Renal cortical epithelial cell (primary cell): Measurements from ENCODE around the gene PRRT2. TPM values are rescaled to one million over a fixed set of nuclear protein-coding genes. Genes with fewer than 3 reads are reported as not detected.
"Not testable (repeated sequence)": the region's sequence is repeated elsewhere in the genome, so short reads cannot be mapped to it uniquely, and the experiment has no call there.

Source experiments
- DNase-seq: peaks from one replicate; pipeline ENCODE4 v3.0.0-alpha.2; 2011; ENCODE audit warnings: low read depth
- total RNA-seq: library from RNA; depleted of rRNA; stranded (reverse); fragments of >200 nt; gene quantifications from 2 replicates; pipeline ENCODE4 v1.2.3, GENCODE V29; 2014

PRRT2 gene
- total RNA-seq, 1 donor from 2014 or later: 0.25 TPM

DNA sequence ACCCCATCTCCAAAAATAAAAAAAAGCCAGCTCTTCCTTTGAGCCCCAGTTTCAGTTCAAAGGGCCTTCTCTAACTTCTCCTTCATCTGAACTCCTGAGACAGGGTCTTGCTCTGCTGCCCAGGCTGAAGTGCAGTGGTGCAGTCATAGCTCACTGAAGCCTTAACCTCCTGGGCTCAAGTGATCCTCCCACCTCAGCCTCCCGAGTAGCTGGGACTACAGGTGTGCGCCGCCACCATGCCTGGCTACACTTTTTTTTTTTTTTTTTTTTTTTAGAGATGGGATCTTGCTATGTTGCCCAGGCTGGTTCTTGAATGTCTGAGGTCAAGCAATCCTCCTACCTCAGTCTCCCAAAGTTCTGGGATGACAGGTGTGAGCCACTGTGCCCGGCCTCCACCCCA lies 21.2 kb downstream of the PRRT2 start:
- DNase-seq: not testable (repeated sequence)

DNA sequence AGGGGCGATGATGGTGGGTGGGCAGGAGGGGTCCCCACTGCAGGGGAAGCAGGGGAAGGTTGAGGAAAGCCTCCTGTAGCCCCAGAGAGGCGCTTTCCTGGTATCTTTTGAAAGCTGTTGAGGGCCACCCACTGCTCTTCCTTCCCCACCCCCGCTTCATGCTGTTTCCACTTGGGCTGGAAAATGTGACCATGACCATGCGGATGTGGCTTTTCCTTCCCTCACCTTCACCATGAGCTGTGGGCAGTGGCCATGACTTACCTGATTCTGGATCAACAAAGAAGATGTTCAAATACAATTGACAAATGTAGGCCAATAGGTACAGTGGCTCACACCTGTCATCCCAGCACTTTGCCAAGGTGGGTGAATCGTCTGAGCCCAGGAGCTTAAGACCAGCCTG lies 22.1 kb downstream of the PRRT2 start:
- DNase-seq: no peak

DNA sequence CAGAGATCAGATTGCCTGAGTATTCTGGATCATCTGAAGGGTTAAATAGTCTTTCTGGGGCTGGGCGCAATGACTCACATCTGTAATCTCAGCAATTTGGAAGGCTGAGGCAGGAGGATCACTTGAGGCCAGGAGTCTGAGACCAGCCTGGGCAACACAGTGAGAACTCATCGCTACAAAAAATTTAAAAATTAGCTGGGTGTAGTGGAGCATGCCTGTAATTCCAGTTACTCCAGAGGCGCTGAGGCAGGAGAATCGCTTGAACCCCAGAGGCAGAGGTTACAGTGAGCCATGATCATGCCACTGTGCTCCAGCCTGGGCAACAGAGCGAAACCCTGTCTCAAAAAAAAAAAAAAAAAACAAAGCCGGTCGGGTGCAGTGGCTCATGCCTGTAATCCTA lies 23.9 kb downstream of the PRRT2 start:
- no peak for DNase-seq

DNA sequence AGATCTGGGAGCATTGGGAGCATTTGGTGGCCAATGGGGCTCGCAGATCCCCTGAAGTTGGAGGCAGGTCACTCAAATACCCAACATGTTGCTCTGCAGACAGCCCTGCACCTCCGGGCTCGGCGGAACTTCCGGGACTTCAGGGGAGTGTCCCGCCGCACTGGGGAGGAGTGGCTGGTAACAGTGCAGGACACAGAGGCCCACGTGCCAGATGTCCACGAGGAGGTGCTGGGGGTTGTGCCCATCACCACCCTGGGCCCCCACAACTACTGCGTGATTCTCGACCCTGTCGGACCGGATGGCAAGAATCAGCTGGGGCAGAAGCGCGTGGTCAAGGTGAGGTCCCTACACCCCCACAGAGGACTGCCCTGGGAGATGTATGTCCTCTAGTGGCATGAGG lies 24.6 kb downstream of the PRRT2 start:
- no peak for DNase-seq

DNA sequence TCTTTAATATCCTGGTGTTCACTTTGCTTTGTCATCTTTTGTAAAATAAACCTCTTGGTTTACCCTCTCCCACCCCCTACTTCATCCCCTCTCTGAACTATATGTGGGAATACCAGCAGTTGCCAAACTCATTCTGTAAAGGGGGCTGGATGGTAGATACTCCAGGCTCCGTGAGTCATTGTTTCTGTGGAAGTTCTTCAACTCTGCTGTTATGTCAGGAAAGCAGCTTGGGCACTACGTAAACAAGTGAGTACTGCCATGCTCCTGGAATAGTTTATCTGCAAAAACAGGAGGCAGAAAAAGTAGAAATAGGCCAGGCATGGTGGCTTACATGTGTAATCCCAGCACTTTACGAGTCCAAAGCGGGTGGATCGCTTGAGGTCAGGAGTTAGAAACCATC lies 25.8 kb downstream of the PRRT2 start:
- no peak for DNase-seq

DNA sequence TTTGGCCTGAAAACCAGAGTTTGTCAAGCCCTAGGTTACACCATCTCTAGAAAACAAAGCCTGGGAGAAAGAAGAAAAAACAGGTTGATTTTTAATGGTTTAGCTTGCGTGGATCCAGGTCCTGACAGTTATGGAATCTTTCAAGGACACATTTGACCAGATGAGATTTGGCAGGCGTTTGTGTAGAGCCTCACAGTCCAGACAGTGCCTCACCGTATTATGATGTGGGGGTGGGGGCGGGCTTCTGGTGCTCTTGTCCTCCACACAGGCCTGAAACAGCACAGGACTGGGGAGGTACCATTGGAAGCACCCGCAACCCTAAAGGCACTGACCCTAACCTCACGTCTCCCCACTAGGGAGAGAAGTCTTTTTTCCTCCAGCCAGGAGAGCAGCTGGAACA lies 27.8 kb downstream of the PRRT2 start:
- no peak for DNase-seq

DNA sequence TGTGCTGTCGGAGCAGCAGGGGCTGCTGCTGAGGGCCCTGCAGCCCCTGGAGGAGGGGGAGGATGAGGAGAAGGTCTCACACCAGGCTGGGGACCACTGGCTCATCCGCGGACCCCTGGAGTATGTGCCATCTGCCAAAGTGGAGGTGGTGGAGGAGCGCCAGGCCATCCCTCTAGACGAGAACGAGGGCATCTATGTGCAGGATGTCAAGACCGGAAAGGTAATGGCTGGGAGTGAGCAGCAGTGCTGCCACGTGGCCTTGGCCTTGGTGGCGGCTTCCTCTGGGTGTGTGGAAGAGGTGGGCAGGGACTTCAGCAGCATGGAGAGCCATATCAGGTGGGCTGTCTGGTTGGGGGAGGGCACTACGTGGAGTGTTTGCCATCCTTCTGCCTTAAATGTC lies 28.2 kb downstream of the PRRT2 start:
- no peak for DNase-seq

DNA sequence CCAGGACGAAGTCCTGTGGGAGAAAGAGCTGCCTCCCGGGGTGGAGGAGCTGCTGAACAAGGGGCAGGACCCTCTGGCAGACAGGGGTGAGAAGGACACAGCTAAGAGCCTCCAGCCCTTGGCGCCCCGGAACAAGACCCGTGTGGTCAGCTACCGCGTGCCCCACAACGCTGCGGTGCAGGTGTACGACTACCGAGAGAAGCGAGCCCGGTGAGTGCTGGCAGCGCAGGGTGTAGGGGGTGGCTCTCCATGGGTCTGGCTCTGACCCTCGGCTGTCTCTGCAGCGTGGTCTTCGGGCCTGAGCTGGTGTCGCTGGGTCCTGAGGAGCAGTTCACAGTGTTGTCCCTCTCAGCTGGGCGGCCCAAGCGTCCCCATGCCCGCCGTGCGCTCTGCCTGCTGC lies 29.6 kb downstream of the PRRT2 start:
- no peak for DNase-seq

DNA sequence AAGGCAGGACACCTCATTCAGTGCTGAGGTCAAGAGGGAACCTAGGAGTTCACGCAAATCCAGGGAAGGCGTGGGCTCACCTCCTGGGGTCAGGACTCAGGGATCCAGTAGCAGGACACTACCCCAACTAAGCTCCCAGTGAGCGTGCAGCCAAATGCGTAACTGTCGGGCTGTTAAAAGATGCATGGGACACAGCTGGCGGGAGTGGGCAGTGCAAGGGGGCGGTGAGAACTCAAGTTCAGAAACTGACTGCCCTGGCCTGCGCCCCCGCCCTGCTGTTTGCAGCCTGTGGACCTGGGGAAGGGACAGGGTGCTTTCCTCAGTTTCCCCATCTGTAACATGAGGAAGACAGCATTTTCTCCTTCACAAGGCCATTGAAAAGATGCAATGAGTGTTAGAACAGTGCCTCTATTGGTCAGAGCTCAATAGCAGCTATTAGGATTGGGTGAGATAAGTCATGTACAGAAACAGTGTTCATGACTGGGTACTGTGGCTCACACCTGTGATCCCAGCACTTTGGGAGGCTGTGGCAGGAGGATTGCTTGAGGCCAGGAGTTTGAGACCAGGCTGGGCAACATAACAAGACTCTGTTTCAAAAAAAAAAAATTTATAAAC lies 30.8 kb downstream of the PRRT2 start:
- no peak for DNase-seq

DNA sequence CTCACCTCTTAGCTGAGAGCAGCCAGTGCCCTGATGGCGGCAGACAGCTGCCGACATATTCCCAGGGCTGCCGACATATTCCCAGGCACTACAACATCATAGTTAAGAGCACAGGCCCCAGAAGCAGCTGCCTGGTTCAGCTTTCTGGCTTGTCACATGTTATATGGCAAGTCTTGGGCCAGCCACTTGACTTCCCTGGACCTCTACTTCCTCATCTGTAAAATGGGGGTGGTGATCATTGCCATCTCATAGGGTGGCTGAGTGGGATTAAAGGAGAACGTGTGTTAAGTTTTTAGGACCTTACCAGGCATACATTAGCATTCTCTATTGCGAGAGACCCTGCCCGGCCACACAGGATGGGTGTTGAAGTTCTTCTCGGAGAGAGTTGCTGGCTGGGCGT lies 31.9 kb downstream of the PRRT2 start:
- no peak for DNase-seq

DNA sequence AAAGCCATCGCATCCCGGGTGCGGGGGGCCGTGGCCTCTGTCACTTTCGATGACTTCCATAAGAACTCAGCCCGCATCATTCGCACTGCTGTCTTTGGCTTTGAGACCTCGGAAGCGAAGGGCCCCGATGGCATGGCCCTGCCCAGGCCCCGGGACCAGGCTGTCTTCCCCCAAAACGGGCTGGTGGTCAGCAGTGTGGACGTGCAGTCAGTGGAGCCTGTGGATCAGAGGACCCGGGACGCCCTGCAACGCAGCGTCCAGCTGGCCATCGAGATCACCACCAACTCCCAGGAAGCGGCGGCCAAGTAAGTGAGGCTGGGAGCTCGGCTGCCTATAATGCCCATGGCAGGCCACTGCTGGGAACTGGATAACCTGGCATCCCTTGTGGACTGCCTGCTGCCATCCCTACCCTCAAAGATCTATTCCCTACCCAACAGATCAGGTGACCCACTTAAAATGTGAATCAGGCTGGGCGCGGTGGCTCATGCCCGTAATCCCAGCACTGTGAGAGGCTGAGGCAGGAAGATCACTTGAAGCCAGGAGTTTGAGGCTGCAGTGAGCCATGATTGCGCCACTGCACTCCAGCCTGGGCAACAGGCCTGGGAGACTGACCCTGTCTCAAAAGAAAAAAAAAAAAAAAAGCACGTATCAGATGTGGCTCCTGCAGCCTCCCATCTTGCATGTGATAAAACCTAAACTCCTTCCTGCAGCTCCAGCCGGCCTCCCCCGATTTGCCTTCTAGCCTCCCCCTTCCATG lies 32.8 kb downstream of the PRRT2 start:
- DNase-seq: no peak

DNA sequence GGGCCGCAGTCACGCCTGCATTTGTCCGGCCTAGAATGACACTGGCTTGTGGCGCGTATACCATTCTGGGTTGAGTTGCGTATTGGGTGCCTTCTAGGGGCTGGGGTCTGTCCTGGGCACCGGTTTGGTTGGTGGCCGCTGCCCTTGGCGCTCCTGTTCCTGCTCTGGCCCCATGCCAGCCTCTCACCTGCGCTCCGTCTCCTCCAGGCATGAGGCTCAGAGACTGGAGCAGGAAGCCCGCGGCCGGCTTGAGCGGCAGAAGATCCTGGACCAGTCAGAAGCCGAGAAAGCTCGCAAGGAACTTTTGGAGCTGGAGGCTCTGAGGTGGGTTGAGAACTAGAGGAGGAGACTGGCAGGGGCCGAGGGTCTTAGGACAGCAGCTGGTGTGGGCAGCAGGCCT lies 33.7 kb downstream of the PRRT2 start:
- no peak for DNase-seq

DNA sequence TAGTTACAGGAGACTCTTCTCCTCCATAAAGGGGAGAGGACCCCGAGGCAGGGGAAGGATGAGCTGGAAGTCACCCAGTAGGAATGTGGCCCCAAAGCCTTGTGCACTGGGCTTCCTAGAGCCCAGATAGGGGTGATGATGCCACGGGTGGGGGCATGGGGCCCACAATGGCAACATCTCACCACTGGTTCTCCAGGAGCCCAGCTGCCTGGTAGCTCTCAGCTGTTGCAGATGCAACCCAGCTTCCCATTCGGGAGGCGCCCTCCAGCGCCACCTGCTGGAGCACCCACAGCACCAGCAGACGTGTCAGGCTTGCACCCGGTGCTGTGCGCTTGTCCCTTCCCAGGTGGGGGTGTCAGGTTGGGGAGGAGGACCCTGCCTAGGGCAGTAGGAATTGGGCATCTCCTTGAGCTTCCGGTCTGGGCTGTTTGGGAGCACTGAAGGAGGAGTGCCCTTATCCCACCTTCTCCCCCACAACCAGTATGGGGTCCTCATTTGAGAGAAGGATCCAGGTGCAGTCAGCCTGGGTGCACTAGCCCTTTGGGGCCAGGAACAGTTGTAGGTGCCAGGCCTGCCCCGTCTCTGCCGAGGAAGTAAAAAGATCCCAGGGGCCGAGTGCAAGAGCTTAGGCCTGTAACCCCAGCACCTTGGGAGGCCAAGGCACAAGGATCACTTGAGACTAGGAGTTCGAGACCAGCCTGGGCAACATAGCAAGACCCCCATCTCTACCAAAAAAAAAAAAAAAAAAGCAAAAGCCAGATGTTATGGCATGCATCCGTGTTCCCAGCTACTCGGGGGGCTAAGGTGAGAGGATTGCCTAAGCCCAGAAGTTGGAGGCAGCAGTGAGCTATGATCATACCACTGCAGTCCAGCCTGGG lies 36.7 kb downstream of the PRRT2 start:
- DNase-seq: peak; percentile 50

DNA sequence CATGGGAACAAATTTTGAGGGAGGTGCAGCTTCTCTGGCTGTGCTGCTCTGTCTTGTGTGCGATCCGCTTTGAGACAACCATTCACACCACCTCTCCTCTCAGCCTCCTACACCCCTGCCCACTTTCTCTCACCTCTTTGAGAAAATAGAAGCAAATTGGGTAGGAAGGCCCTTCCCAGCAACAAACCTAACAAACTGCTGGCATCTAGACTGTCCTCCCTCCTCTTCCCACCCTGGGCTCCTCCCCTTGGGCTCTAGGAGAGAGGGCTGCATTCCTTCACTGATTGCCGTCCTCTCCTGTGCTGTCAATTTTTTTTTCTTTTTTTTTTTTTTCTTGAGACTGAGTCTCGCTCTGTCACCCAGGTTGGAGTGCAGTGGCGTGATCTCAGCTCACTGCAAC lies 37.5 kb downstream of the PRRT2 start:
- DNase-seq: no peak

DNA sequence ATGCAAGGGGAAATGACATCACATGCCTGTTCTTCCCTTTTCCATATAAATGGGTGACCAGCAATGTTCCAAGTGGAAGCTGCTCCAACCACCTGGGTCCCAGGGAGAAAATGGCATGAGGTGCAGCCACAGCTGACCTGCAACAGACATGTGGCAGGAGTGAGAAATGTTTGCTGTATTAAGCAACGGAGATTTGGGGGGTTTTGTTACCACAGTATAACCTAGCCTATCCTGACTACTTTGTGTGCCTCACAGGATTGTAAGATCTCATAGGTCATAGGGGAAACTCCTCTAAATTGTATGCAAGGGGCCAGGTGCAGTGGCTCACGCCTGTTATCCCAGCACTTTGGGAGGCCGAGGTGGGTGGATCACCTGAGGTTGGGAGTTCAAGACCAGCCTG lies 39.0 kb downstream of the PRRT2 start:
- DNase-seq: no peak

DNA sequence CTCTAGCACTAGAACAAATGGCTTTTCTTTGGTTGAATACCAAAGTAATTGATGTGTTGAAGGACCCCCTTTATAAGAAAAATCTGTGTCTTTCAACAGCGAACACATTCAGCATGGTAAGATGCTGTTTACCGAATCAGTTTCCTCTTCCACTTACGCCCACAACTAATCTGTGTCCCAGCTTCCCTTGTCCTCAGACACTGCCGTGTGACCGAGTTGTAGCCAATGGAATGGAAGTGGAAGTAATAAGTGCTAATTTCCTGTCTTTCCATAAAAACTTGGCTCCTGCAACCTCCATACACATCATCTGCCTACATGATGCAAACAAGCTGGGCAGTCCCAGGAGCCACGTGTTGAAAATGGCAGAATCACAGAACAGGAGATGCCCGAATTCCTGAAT lies 40.7 kb downstream of the PRRT2 start:
- DNase-seq: no peak

DNA sequence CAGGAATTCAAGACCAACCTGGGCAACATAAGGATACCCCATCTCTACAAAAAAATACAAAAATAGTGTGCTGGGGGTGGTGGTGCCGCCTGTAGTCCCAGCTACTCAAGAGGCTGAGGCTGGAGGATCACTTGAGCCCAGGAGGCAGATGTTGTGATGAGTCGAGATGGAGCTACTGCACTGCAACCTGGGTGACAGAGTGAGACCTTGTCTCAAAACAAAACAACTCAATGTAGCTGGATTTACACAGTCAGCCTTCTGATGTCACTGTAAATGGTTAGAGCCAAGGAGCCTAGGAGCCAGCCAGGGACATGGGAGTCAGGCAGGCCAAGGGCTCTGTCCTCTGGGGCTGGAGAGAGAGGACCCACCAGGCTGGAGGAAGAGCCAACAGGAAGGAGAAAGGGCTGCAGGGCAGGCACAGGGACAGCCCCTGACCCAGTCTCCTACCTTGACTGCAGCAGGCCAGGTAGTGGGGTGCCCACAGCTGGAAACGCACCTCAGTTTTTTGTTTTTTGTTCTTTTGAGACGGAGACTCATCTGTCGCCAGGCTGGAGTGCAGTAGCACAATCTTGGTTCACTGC lies 42.6 kb downstream of the PRRT2 start:
- no peak for DNase-seq

DNA sequence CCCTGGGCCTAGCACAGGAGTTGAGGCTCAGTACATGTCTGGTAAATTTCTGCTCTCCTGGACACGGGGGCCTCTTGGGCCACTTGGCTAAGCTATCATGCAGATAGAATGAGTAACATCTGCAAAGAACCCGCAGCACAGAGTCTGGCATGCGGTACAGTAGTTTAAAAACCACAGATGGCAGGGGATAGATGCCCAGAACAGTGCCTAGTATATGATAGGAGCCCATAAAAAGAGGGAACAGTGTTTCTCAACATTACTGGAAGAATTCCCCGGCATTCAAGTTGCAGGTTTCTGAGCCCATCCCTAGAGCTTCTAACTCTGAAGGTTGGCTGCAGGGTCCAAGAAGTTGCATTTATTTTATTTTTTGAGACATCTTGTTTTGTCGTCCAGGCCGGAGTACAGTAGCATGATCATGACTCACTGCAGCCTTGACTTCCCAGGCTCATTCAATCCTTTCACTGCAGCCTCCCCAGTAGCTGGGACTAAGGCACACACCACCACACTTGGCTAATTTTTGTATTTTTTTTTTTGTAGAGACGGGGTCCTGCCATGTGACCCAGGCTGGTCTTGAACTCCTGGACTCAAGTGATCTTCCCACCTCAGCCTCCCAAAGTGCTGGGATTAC lies 45.3 kb downstream of the PRRT2 start:
- peak; percentile 17 for DNase-seq

DNA sequence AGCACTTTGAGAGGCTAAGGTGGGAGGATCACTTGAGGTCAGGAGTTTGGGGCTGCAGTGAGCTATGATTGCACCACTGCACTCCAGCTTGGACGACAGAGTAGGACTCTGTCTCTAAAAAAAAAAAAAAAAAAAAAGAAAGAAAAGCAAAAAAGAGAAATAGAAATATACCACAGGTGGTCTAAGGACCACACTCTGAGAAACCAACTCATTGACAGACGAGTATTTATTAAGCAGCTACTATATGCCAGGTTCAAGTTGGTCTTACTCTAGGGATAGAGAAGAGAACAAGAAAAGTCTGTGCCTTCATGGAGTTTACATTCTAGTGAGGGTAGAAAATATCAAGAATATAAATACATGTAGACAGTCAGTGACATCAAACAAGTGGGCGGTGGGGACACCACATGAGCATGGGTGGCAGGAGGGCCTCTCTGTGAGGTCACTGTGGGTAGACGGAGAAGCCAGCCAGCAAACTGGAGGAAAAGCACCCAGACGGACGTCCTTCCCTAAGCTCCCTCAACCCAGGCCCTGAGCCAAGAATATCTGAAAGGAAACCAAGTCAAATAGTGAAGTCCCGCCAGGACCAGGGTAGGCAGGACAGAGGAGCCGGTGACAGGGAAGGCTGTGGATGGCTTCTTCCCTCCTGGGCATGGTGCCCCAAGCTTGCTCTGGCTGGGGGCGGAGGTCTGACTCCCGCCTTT lies 46.3 kb downstream of the PRRT2 start:
- no peak for DNase-seq

DNA sequence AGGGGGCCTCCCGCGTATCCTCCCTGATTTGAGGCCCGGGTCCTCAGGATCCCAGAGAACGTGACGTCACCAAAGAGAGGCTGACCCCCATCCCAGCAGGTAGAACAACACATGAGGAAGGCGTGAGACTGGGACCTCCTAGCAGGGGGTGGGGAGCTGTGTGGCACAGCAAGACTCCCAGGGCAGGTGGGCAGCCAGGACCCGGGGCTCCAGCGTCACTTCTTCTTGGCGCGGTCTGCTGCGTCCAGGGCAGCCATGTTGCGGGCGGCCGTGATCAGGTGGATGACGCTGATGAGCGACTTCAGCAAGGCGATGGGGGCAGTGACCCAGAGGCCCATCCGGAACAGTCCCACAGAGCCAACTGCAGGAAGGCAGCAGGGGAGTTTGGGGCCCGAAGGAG lies 47.0 kb downstream of the PRRT2 start:
- no peak for DNase-seq

DNA sequence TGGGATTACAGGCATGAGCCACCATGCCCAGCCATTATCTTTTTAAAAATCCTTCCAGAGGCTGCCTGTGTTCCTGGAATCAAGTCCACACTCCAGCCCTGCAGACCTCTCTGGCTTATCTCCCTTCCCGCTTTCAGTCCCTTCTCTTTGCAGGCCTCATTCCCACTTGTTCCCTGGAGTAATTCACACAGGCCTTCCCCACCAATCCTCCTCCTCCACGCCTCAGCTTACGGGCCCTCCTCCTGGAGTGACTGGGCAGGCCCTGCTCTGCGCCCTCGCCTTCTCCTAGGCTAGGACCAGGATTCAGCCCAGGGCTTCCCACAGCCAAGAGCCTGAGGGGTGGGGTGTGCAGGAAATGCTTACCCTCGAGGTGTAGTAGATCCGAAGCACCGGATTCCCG lies 48.2 kb downstream of the PRRT2 start:
- no peak for DNase-seq
